GM21390 (cell line): Measurements from ENCODE around the gene TMEM178B.

ENCODE experiments used
- ATAC-seq: cut with Tn5 transposase; IDR thresholded peaks from one replicate; pipeline ENCODE4 v1.9.1; 2021; ENCODE audit not compliant: unreplicated experiment

Gene TMEM178B

GRCh38 chr7:141415999-141416398 is 342.1 kb downstream of the TMEM178B start:
- no peak for ATAC-seq

GRCh38 chr7:141416650-141417270 is 342.9 kb downstream of the TMEM178B start:
- ATAC-seq = no peak

GRCh38 chr7:141417506-141417905 is 343.6 kb downstream of the TMEM178B start:
- ATAC-seq = no peak

GRCh38 chr7:141418066-141418465 is 344.2 kb downstream of the TMEM178B start:
- no peak for ATAC-seq

- ATAC-seq = no peak
Measured at GRCh38 chr7:141421306-141421705, 347.4 kb downstream of the TMEM178B start.

- no peak for ATAC-seq
Measured at GRCh38 chr7:141427134-141427533, 353.3 kb downstream of the TMEM178B start.

- no peak for ATAC-seq
Measured at GRCh38 chr7:141430455-141431139, 356.7 kb downstream of the TMEM178B start.

GRCh38 chr7:141431140-141431479 is 357.2 kb downstream of the TMEM178B start:
- ATAC-seq = no peak

- no peak for ATAC-seq
Measured at GRCh38 chr7:141431711-141432110, 357.8 kb downstream of the TMEM178B start.

- no peak for ATAC-seq
Measured at GRCh38 chr7:141433698-141434097, 359.8 kb downstream of the TMEM178B start.

GRCh38 chr7:141436139-141436538 is 362.3 kb downstream of the TMEM178B start:
- ATAC-seq = no peak

GRCh38 chr7:141436575-141437075 is 362.8 kb downstream of the TMEM178B start:
- no peak for ATAC-seq

- ATAC-seq = no peak
Measured at GRCh38 chr7:141439164-141439563, 365.3 kb downstream of the TMEM178B start.

- ATAC-seq = no peak
Measured at GRCh38 chr7:141439776-141440175, 365.9 kb downstream of the TMEM178B start.

GRCh38 chr7:141441837-141442627 is 368.2 kb downstream of the TMEM178B start:
- ATAC-seq = no peak

GRCh38 chr7:141442781-141443180 is 368.9 kb downstream of the TMEM178B start:
- ATAC-seq = no peak

GRCh38 chr7:141444961-141445360 is 371.1 kb downstream of the TMEM178B start:
- no peak for ATAC-seq

- no peak for ATAC-seq
Measured at GRCh38 chr7:141451232-141451631, 377.4 kb downstream of the TMEM178B start.

GRCh38 chr7:141452911-141453310 is 379.0 kb downstream of the TMEM178B start:
- no peak for ATAC-seq

GRCh38 chr7:141454338-141454737 is 380.5 kb downstream of the TMEM178B start:
- no peak for ATAC-seq

GRCh38 chr7:141455723-141456122 is 381.9 kb downstream of the TMEM178B start:
- ATAC-seq = no peak

GRCh38 chr7:141456298-141456697 is 382.4 kb downstream of the TMEM178B start:
- ATAC-seq = no peak
